Chondrocyte (in vitro differentiated cells): Measurements from ENCODE around the gene NAT10. TPM values are rescaled to one million over a fixed set of nuclear protein-coding genes. Genes with fewer than 3 reads are reported as not detected.
A peak's percentile ranks its signal among the peaks of the same experiment; 100 is the strongest.

Experiments
- DNase-seq: peaks from one replicate; pipeline ENCODE4 v3.0.0; 2021; ENCODE audit warnings: mixed read lengths, low spot score
- H3K27ac Mint-ChIP-seq: one replicate; pipeline ENCODE4 v1.8.0; 2021; ENCODE audit warnings: mild to moderate bottlenecking, moderate library complexity, mixed read lengths; ENCODE audit not compliant: unreplicated experiment
- H3K27me3 Mint-ChIP-seq: 2 replicates; pipeline ENCODE4 v1.8.0; 2021; ENCODE audit warnings: low read depth, mixed read lengths
- H3K36me3 Mint-ChIP-seq: 2 replicates; pipeline ENCODE4 v1.8.0; 2021; ENCODE audit warnings: low read depth, mixed read lengths
- H3K4me1 Mint-ChIP-seq: 2 replicates; pipeline ENCODE4 v1.8.0; 2021; ENCODE audit warnings: low read depth, mild to moderate bottlenecking, mixed read lengths
- H3K4me3 Mint-ChIP-seq: one replicate; pipeline ENCODE4 v1.8.0; 2021; ENCODE audit warnings: mild to moderate bottlenecking, moderate library complexity, mixed read lengths; ENCODE audit not compliant: unreplicated experiment
- H3K9me3 Mint-ChIP-seq: 2 replicates; pipeline ENCODE4 v1.8.0; 2021; ENCODE audit warnings: low read depth, mixed read lengths
- CTCF ChIP-seq: fragments of 200-600 bp; sonication (generic); IDR thresholded peaks from 2 replicates; pipeline ENCODE4 v1.5.0; 2021; ENCODE audit warnings: antibody characterized with exemption, mild to moderate bottlenecking, moderate library complexity
- total RNA-seq: library from RNA; stranded (reverse); gene quantifications from 3 replicates; pipeline ENCODE4 v1.2.1, GENCODE V29; 2021

NAT10 gene
- total RNA-seq, 1 donor from 2014 or later, result 25.8 TPM

GRCh38 chr11:34162493-34162820, 57.0 kb downstream of the NAT10 start:
- TF ChIP-seq CTCF, result no peak
- Mint-ChIP-seq H3K9me3 (no peaks in the 10 kb centered on the region), H3K27me3 (no peaks in the 10 kb centered on the region), H3K36me3 (peaks cover 7% of the 10 kb centered on the region), H3K4me3 (no peak overlapping the region), H3K27ac (no peak overlapping the region), H3K4me1 (no peaks in the 10 kb centered on the region)
- DNase-seq, result no peak

- H3K4me3 Mint-ChIP-seq, result no peak overlapping the region
- TF ChIP-seq CTCF, result no peak
- H3K27ac Mint-ChIP-seq, result no peak overlapping the region
Observed at GRCh38 chr11:34162856-34163255, 57.4 kb downstream of the NAT10 start.

GRCh38 chr11:34165121-34165520, 59.7 kb downstream of the NAT10 start:
- DNase-seq, result no peak

More at GRCh38 chr11:34162856-34163255, 57.4 kb downstream of the NAT10 start:
- Mint-ChIP-seq H3K36me3 (peaks cover 4% of the 10 kb centered on the region), H3K27me3 (no peaks in the 10 kb centered on the region), H3K4me1 (no peaks in the 10 kb centered on the region), H3K9me3 (no peaks in the 10 kb centered on the region)
- no peak for DNase-seq

GRCh38 chr11:34165786-34166555, 60.5 kb downstream of the NAT10 start:
- Mint-ChIP-seq H3K4me3 (no peak overlapping the region), H3K9me3 (no peaks in the 10 kb centered on the region), H3K27ac (no peak overlapping the region), H3K27me3 (no peaks in the 10 kb centered on the region), H3K36me3 (peaks cover 4% of the 10 kb centered on the region), H3K4me1 (peaks cover 2% of the 10 kb centered on the region)
- peak; percentile 28 for TF ChIP-seq CTCF
- DNase-seq, result no peak

More at GRCh38 chr11:34165121-34165520, 59.7 kb downstream of the NAT10 start:
- Mint-ChIP-seq H3K36me3 (peaks cover 4% of the 10 kb centered on the region), H3K4me1 (peaks cover 2% of the 10 kb centered on the region), H3K9me3 (no peaks in the 10 kb centered on the region), H3K4me3 (no peak overlapping the region), H3K27me3 (no peaks in the 10 kb centered on the region), H3K27ac (no peak overlapping the region)
- no peak for TF ChIP-seq CTCF

- Mint-ChIP-seq H3K27me3 (no peaks in the 10 kb centered on the region), H3K9me3 (no peaks in the 10 kb centered on the region), H3K36me3 (peaks cover 4% of the 10 kb centered on the region), H3K4me1 (peaks cover 2% of the 10 kb centered on the region), H3K27ac (no peak overlapping the region), H3K4me3 (no peak overlapping the region)
- TF ChIP-seq CTCF, result no peak
- DNase-seq, result no peak
Observed at GRCh38 chr11:34166806-34167740, 61.6 kb downstream of the NAT10 start.
